GM19239 (cell line): ENCODE data around the gene VAT1L.

ENCODE experiments used
- DNase-seq: peaks from one replicate; pipeline ENCODE4 v3.0.0; 2011; ENCODE audit warnings: low spot score; ENCODE audit not compliant: insufficient read length
- FAIRE-seq: peaks from 2 replicates; lab custom pipeline; 2011; peaks lifted over from hg19 to GRCh38; lab: Jason Lieb, UNC

The VAT1L gene

DNA sequence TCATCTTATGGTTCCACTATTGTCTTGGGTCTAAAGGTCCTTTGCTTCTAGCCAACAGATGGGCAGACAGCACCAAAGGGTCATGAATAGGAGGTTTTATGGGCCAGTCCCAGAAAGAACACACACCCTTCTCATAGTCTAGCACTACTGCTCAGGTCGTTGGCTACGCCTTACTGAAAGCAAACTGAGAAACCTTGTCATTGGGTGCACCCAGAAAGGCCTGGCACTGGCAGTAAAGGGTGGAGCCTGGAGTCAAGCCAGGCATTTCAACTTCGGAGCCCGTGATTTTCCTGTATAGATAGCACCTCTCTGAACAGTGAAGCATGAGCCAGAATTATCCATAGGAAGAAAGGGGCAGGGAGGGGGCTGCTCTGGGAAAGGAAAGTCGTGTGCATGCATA is 74.9 kb downstream of the VAT1L start:
- no peak for DNase-seq
- no peak for FAIRE-seq

DNA sequence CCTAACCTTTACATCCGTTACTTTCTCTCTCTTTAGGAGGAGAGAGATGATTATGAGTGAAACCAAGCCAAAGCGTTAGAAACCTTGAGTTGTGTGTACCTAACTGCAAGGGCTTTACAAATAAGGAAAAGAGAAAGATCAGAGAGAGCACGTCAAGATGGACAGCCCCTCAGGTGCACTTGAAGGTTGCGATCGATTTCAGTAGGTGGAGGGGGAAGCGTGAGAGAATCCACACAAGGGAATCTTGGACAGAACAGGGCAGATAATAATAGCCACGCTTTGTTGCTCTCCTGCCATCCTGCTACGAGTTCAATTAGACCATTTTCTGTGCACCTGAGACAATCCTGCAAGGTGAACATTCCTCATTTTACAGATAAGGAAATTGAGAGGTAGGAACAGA is 78.4 kb downstream of the VAT1L start:
- FAIRE-seq: no peak
- DNase-seq: no peak

DNA sequence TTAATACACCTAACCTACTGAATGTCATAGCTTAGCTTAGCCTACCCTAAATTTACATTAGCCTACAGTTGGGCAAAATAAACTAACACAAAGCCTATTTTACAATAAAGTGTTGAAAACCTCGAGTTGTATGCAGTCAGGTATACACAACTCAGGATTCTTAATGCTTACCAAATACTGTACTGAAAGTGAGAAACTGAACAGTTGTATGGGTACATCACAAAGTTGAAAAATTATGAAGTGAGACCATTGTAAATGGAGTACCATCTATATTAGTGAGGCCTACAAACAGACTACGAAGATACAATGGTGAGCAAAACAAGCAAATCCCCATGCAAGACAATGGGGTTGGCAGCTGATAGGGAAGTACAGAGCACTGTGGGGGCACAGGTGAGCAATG is 79.7 kb downstream of the VAT1L start:
- FAIRE-seq (no peak), DNase-seq (no peak)

DNA sequence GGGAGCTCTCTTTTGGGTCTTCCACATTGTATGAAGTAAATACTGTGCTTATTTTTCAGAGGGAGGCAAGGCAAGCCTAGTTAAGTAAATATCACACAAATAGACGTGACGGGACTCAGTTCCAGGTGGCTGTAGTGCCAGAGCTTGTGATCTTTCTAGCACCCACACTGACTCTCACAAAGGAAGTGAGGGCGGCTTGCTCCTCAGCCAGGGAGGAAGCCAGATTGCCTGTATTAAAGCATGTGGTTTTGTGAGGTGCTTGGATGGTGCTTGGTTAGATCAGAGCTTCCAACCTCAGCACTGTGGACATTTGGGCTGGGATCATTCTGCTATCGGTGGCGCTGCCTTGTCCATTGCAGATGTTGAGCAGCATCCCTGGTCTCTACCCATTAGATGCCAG is 80.1 kb downstream of the VAT1L start:
- FAIRE-seq (no peak), DNase-seq (peak; percentile 9)

DNA sequence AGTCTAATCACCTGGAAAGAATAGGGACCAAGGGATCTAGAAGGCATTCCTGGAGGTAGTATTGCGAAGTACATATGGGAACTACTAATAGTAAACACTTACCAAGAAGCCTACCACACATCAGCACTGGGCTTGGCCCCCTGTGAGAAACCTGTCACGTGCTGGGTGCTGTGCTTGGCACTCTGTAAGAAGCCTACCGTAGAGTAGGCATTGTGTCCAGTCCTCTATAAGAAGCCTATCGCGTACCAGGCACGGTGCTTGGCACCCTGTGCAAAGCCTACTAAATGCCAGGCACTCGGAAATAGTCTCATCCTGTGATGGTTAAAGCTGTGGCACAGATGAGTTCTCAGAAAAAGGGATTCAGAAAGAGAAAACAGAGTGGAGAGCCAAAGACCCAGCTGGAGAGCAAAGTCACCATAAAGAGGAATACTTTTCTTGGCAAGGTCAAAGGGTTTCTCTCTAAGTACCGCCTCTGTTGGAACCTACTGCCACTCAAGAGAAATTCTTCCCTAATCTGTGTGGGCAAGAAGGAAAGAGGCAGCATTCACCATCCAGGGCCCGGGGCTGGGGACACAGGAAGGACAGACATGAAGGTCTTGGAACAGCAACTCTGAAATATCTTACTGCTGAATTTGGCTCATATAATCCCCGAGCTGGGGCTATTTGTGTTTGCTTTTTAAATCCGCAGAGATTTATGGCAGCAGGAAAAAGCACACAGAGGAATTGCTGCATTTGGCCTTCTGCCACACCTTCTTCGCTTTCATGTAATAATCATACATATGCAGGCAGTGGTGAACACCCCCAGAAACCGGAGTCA is 81.8 kb downstream of the VAT1L start:
- FAIRE-seq (no peak), DNase-seq (no peak)

DNA sequence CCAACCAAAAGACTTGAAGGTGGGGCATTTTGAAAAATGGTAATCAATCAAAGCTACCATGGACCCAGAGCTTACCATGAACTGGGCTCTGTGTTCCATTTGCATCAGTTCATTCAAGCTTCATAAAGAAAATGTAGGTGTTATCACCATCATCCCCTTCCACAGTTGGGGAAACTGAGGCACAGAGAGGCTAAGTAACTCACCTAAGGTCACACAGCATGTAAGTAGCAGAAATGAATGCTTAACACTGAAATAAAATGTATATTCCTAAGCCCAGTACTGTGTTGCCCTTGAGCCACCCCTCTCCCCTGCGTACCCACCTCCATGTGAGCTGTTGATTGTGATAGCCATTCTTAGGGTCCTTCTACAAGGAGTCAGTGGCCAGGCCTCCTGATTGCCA is 83.6 kb downstream of the VAT1L start:
- FAIRE-seq (no peak), DNase-seq (no peak)

DNA sequence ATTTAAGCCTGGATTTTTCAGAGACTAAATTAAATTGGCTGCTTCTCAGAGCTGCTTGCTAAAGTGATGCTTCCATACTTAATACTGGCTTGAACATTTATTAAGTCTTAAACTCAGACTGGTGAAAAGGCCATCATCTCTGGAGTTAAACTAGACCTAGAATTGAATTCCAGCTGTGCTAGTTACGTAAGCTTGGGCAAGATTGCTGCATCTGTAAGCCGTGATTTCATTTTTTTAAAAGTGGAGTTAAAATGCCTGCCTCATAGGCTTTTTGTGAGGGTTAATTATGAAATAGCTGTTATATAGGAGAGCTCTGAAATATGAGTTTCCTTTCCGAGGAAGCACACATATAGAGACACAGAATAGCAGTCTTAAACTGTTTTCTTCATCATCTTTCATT is 84.7 kb downstream of the VAT1L start:
- no peak for DNase-seq
- FAIRE-seq: no peak

DNA sequence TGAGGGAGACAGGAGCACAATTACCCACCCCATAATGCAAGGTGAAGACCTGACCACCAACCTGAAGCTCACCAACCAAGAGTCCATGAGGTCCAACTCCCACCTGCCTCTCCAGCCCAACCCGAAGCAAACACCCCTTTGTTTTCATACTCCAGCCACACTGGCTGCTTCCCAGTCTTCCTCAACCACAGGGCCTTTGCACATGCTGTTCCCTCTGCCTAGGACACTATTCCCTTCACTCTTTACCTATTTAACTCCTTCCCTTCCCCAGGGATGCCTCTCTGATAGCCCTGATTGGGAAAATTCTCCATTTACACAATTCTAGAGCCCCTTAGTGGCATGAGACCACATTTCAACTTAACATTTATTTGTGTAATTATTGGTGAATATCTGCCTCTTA is 86.0 kb downstream of the VAT1L start:
- FAIRE-seq: no peak
- DNase-seq: no peak

DNA sequence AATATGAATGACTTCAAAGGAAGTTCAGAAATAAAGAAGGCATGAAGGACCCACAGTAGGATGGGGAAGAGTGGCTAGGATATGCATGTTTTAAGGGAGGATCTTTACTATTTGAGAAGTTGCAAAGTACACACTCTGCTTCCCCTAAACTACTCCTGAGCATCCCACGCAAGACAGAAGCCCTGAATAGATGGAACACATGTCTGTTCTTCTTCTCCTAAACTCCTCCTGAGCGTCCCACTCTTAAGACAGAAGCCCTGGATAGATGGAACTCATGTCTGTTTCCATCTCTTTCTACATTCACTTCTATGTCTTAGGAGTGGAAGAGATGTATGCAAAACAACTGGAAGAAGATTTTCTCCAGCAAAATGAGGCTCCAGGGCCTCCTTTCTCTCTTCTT is 88.4 kb downstream of the VAT1L start:
- no peak for DNase-seq
- no peak for FAIRE-seq

DNA sequence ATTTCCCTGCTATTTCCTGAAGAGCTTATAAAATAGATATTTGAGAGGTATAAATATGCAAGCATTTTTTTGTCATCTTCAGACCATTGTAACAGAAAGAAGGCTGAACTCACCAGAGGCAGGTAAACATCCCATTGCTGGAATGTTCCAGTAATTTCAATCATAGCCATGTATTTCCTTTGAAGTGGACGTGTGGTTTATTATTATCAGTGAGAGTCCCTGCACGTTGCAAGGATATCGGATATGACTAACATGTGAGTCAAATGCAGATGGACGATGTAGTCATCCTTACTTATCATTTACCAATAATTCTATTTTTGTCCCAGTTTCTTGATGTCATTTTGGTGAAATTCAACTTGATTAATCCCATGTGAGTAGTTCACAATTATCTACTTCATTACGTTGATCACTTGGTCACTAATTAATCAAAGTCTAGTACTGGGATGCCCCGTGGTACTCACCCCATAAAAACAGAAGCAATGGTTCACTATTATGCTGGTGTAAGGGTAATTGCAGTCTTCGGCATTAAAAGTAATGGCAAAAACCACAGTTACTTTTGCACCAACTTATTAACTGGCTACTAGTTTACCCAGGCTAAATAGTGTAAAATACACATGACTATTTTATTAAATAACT is 89.5 kb downstream of the VAT1L start:
- FAIRE-seq (no peak), DNase-seq (no peak)

DNA sequence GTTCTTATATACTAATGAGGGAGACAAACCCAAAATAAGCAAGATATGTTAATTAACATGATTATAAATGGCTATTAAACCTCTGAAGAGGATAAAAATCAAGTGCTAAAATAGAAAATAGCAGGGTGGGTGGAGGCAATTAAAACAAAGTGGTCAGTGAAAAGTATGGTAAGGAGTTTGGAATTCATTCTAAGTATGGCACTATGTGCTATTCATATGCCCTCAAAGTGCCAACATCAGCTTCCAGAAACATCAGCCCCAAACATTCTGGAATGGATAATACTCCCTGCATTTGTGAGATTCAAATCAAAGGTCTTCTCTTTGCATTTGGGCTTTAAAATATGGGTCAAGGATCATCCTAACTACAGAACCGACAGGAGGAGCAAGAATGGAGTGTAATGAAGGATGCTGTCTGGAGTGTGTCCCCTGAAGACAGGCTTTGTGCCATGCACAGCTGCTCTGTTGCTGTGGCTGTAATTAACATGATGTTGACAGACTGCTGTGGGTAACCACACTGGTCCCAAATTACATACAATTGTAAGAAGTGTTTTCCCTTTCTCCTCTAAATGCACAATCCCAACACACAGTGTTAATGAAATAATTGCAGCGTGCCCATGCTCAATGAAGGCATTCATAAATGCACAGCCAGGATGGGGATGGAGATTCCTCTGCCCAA is 93.1 kb downstream of the VAT1L start:
- DNase-seq (no peak), FAIRE-seq (no peak)

DNA sequence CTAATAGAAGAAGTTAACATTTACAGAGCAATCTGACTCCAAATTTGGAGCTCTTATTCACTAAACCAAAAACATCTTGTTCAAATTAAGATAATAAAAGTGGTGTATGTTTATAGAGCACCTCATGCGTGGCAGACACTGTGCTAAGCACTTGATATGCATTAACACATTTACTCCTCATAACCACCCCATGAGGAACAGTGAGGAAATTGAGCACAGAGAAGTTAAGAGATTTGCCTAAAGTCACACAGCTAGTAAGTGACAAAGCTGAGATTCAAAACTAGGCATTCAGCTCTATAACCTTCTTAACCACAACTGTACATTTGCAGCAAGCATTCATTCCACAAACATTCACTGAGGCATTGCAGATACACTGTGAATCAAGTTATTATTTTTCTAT is 94.0 kb downstream of the VAT1L start:
- no peak for DNase-seq
- FAIRE-seq: no peak

DNA sequence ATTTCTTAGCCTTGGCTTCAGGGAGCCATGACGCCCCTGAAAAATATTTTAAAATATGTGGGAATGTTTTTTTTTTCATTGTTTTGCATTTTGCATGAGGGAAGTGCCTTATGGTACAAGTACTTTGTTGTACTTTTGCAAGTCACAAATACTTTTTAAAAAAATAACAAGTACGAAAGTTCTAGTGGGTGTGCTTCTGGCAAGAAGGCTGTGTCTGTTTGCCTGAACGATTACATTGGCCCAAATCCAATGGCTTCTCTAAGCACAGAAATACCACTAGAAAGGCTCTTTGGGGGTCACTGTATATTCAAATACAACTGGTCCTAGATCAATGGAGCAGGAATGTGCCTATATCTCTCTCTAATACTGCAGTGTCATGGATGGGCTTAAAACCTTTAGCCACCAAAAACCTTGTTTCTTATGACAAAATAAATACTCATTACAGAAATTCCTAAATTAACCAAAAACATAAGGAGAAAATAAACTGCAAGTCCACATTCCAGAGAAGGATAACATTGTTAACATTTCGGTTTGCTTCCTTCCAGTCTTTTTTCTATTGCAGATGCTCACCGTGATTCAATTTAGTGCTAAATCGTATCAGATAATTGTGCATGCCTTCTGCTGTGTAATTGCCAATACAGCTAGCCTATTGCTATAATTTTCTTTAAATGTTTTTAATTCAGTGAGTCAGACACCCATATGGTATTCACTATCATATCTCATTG is 97.4 kb downstream of the VAT1L start:
- FAIRE-seq (no peak), DNase-seq (no peak)

DNA sequence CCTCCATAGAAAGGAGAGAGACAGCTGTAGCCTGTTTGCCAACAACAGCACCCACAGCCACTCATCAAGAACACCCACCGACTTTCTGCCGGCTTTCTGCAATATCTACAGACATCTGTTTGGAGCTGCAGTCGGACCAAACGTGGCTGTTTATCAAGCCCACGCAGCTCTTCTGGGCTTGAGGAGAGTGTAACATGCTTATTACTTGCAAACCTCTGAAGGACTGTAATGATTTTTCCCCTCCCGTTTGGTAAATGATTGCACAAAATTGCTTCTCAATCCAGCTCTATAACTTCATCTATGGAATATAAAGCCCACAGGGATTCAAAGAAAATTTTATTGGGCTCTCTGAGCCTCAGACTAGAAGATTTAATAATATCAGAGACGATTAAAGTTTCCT is 100.5 kb downstream of the VAT1L start:
- DNase-seq: no peak
- no peak for FAIRE-seq

DNA sequence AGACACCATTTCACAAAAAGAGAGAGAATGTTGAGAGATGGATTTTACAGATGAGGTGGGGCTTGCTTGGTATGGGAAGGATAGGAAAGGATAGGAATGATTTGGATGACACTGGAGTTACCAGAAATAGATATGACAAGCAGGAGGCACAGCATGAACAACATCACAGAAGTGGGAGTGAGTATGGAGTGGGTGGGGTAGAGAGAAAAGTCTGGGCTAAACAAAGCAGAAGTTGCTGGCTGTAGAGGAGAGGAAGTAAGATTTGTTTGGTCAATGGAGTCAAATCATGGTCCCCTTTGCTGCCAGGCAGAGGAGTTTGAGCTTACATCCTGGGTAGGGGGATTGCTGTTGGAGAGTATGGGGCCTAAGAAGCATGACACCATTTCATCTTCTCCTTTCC is 101.7 kb downstream of the VAT1L start:
- DNase-seq: no peak
- no peak for FAIRE-seq

DNA sequence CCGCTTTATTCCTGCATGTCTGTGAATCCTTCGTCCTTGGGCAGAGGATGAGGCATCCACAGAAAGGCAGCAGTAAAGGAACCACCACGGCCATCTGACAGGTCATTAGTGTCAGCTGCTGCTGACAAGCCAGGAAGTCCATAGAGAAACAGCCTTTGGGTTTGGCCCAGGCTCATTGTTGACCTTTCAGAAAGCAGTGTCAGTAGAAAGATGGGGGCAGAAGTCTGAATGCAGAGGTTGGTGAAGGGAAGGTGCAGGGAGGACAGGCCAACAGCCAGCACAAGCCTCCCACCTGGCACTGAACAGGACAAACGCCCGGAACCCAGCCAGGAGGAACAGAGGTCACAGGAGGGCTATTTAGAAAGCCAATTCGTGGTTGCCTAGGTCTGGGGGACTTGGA is 105.8 kb downstream of the VAT1L start:
- FAIRE-seq (no peak), DNase-seq (no peak)

DNA sequence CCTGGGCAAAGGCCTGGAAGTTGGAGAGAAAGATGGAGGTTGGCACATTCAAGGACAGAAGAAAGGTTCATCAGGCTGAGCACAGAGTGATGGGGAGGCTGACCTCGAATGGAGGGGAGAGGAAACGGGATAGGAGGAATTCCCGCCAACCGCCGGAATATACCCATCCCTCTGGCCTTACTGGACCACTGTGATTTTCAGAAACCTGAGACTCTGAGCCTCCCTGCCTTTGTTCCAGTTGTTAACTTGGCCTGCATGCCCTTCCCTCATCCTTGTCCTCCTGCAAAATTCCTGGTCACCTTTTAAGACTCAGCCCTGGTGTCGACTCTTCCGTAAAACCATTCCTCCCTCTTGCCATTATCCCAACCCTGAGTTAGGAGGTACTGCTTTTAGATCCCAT is 107.6 kb downstream of the VAT1L start:
- FAIRE-seq: no peak
- no peak for DNase-seq

DNA sequence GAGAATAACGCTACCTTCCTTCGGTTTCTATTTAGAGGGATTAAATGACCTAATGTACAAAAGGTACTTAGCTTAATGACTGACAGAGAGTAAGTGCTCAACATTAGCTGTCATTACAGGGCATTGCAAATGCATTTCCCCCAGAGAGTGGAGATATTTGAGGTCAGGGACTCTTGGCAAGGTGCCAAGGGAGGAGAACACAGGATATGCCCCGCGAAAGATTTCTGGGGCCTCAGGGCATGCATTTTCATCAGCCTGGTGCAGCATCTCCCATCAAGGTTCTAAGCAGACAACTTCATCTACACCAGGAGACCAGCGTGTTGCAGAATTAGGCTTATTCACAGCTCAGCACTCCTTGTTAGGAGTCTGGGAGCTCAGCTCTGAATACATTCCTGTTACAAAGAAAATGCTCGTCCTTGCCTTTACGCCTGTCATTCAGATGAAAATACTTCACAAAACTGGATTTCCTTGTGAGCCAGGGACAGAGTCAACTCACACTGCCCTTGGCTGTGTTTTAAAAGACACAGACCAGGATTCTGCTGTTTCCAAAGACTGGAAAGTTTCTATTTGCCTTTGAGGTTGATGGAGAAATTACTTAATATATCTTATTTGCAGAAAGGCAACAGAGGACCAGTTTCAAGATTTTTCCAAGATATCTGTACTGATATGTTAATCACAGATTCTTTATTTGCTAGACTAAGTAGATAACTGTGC is 108.2 kb downstream of the VAT1L start:
- no peak for DNase-seq
- no peak for FAIRE-seq

DNA sequence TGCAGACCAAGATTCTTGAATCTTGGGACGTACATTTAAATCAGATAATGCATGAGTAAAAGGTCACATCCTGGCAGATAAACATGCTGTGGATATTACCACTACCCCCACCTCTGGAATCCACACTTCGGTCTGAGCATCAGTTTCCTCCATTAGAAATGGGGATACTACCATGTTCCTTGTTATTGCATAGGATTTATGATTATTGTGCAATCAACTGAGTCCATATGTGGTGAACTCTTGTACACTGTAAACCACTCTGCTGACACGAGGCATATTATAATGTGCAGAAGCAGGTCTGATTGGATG is 108.7 kb downstream of the VAT1L start:
- no peak for FAIRE-seq
- no peak for DNase-seq

DNA sequence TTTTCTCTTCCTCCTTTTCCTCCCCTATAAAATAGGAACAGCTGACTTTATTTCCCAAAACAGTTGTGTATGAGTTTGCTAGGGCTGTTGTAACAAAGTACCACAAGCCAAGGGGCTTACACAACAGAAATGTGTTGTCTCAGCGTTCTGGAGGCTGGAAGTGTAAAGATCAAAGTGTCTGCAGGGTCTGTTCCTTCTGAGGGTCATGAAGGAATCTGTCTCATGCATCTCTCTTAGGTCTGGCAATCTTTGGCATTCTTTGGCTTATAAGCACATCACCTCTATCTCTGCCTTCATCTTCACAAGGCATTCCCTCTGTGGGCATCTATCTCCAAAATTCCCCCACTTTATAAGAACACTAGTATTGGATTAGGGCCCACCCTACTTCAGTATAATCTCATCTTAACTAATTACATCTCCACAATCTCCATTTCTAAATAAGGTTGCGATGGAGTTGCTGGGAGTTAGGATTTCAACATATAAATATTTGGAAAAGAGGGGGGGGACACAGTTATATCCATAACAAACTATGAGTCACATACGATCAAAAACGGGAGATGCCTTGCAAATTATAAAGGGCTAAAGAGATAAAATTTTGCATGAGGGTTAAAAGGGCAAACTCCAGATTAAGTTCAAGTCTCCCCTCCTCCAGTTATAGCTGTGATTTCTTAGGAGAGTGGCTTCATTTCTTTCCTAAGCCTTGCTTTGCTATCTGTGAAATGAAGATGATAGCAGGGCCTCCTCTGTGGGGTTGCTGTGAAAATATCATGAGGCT is 109.7 kb downstream of the VAT1L start:
- FAIRE-seq (no peak), DNase-seq (no peak)
